Astrocyte of the cerebellum (primary cell): Measurements from ENCODE around the gene KCNC1.

ENCODE experiments used
- DNase-seq: peaks from one replicate; pipeline ENCODE4 v3.0.0-alpha.2; 2011; ENCODE audit warnings: low read depth
- H3K4me3 ChIP-seq: 2 replicates; pipeline ENCODE4 v1.5.1; 2011; ENCODE audit warnings: mild to moderate bottlenecking, low read depth, low read length, moderate library complexity
- in situ Hi-C: cut with HindIII; loops from 2 replicates; pipeline ENCODE4 v1.10.0; 2017; ENCODE audit warnings: low sequenced_read_pairs
- TF ChIP-seq, protein P1 (sequence below): IDR thresholded peaks from 2 replicates; pipeline ENCODE4 v1.5.1; 2012; ENCODE audit warnings: low read length, low read depth, moderate library complexity, mild to moderate bottlenecking; ENCODE audit errors: missing control alignments

KCNC1 gene

GRCh38 chr11:17782603-17783337 is 48.2 kb downstream of the KCNC1 start:
- no peak overlapping the region for H3K4me3 ChIP-seq
- TF ChIP-seq, protein P1, sequence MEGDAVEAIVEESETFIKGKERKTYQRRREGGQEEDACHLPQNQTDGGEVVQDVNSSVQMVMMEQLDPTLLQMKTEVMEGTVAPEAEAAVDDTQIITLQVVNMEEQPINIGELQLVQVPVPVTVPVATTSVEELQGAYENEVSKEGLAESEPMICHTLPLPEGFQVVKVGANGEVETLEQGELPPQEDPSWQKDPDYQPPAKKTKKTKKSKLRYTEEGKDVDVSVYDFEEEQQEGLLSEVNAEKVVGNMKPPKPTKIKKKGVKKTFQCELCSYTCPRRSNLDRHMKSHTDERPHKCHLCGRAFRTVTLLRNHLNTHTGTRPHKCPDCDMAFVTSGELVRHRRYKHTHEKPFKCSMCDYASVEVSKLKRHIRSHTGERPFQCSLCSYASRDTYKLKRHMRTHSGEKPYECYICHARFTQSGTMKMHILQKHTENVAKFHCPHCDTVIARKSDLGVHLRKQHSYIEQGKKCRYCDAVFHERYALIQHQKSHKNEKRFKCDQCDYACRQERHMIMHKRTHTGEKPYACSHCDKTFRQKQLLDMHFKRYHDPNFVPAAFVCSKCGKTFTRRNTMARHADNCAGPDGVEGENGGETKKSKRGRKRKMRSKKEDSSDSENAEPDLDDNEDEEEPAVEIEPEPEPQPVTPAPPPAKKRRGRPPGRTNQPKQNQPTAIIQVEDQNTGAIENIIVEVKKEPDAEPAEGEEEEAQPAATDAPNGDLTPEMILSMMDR = no peak
- no peak for DNase-seq
- in situ Hi-C loops = no loop called here

GRCh38 chr11:17783878-17784277 is 49.3 kb downstream of the KCNC1 start:
- in situ Hi-C loops = no loop called here
- TF ChIP-seq, protein P1 = no peak
- no peak for DNase-seq

DNA sequence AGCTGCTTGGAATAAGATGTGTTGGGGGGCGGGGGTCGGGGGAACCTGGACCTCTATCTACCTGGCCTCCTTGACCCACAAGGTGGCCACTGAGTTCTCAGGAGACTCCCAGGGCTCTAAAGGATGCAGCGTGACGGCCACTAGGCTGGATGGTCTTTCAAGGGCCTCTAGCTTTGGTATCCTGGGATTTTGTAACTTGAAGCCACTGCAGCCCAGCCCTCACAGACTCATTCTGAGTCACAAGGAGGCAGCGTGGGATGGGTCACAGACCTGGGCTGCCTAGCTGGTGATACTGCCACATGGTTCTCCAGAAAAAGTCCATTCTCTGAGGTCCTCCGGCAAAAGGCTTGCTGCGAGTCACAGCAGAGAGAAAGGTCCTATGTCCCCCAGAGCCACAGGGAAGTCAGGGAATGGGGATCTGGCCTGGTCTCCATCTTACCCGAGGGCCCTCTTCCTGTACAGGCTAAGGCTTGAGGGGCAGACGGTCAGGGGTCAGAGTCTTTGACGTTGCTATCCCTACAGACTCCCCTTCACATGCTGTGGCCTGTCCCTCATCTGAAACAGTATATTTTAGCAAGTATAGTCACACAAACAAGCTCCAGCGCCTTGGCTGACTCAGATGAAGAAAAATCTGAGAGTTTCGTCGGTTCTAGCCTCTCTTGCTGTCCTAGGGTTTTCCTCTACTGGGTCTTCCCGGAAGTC is 52.4 kb downstream of the KCNC1 start:
- H3K4me3 ChIP-seq = no peak overlapping the region
- DNase-seq = peak; percentile 24
- TF ChIP-seq, protein P1 = no peak
- in situ Hi-C loops = no loop called here

More at GRCh38 chr11:17783878-17784277, 49.3 kb downstream of the KCNC1 start:
- H3K4me3 ChIP-seq = no peak overlapping the region

DNA sequence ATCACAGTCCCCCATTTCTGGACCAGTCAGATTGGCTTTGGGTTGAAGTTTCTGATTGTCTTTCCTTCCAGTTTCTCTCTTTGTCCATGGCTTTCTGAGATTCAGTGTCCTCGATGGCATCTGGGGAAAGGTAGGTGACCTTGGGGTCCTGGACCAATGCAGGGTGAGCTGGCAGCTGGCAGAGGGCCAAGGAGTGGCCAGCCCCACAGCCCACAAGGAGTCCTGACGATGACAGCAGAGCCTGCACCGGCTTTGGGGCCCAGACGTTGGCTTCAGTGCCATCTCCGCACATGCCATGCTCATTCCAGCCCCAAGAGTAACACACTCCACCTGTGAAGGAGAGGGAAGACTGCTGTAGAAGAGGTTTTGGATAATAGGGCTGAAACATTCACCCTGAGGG is 53.5 kb downstream of the KCNC1 start:
- TF ChIP-seq, protein P1 = no peak
- no peak for DNase-seq
- no peak overlapping the region for H3K4me3 ChIP-seq
- in situ Hi-C loops = no loop called here

GRCh38 chr11:17790453-17790852 is 55.9 kb downstream of the KCNC1 start:
- H3K4me3 ChIP-seq = no peak overlapping the region
- TF ChIP-seq, protein P1 = no peak
- no peak for DNase-seq
- in situ Hi-C loops = no loop called here

DNA sequence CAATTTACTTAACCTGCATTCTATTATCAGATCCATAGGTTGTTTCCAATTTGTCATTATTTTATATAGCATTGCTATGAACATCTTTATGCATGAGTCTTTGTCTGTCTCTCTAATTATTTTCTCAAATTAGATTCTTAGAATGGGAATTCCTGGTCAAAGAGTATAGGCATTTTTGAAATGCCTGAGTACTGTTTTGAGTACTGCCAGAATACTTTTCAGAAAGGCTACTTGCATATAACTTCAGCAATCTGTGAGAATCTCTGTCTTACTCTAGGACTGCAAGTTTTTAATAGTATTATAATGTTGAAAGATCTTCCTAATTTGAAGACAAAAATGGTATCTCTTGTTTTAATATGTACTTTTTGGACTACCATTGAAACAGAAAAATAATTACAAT is 56.6 kb downstream of the KCNC1 start:
- TF ChIP-seq, protein P1 = no peak
- no peak overlapping the region for H3K4me3 ChIP-seq
- DNase-seq = no peak
- in situ Hi-C loops = no loop called here
